WTC11 (cell line): Measurements from ENCODE around the gene CXCL14. TPM values are rescaled to one million over a fixed set of nuclear protein-coding genes. Genes with fewer than 3 reads are reported as not detected.
A peak's percentile ranks its signal among the peaks of the same experiment; 100 is the strongest.

Experiments
- ATAC-seq: fragments of 200-7000 bp; cut with Tn5 transposase; 2 replicates; pipeline ENCODE4 v1.10.0; 2021; ENCODE audit warnings: mild to moderate bottlenecking, moderate library complexity
- CTCF ChIA-PET: fragments of 300-600 bp; sonication (Branson Sonifier 250); formaldehyde crosslinking; loops from one replicate; lab custom pipeline; 2021; ENCODE audit warnings: antibody characterized with exemption; lab: Charles Lee
- POLR2A ChIA-PET: fragments of 350-600 bp; sonication (Branson Sonifier 250); formaldehyde crosslinking; loops from one replicate; lab custom pipeline; 2021; ENCODE audit warnings: antibody characterized with exemption; lab: Charles Lee
- DNase-seq: peaks from one replicate; pipeline ENCODE4 v3.0.0; 2021; ENCODE audit warnings: low spot score
- H3K27ac Mint-ChIP-seq: 2 replicates; pipeline ENCODE4 v1.8.0; 2021; ENCODE audit warnings: mixed read lengths
- H3K27me3 Mint-ChIP-seq: 2 replicates; pipeline ENCODE4 v1.8.0; 2021; ENCODE audit warnings: low read depth, mild to moderate bottlenecking, moderate library complexity, mixed read lengths
- H3K36me3 Mint-ChIP-seq: 2 replicates; pipeline ENCODE4 v1.8.0; 2021; ENCODE audit warnings: mixed read lengths
- H3K4me1 Mint-ChIP-seq: 2 replicates; pipeline ENCODE4 v1.8.0; 2022; ENCODE audit warnings: mixed read lengths
- H3K4me3 Mint-ChIP-seq: 2 replicates; pipeline ENCODE4 v1.8.0; 2021; ENCODE audit warnings: mild to moderate bottlenecking, moderate library complexity, mixed read lengths
- H3K9me3 Mint-ChIP-seq: 2 replicates; pipeline ENCODE4 v1.8.0; 2021; ENCODE audit warnings: mixed read lengths
- ATF3 ChIP-seq: sonication (generic); formaldehyde crosslinking; conservative IDR thresholded peaks from 2 replicates; pipeline ENCODE4 v1.8.1; 2022; ENCODE audit warnings: mild to moderate bottlenecking, missing genetic modification reagents
- CREB1 ChIP-seq: sonication (generic); formaldehyde crosslinking; IDR thresholded peaks from 2 replicates; pipeline ENCODE4 v1.8.0; 2023; ENCODE audit warnings: mild to moderate bottlenecking, missing genetic modification reagents
- CTCF ChIP-seq: fragments of 200-600 bp; IDR thresholded peaks from 2 replicates; pipeline ENCODE4 v1.8.0; 2022; ENCODE audit warnings: antibody characterized with exemption
- E2F4 ChIP-seq: sonication (generic); formaldehyde crosslinking; IDR thresholded peaks from 2 replicates; pipeline ENCODE4 v1.8.1; 2022; ENCODE audit warnings: low read depth, mild to moderate bottlenecking, moderate library complexity, missing genetic modification reagents, borderline replicate concordance
- ELF4 ChIP-seq: sonication (generic); formaldehyde crosslinking; IDR thresholded peaks from 2 replicates; pipeline ENCODE4 v1.8.1; 2022; ENCODE audit warnings: low read depth, mild to moderate bottlenecking, moderate library complexity, missing genetic modification reagents
- ESRRA ChIP-seq: sonication (generic); formaldehyde crosslinking; IDR thresholded peaks from 2 replicates; pipeline ENCODE4 v1.8.1; 2022; ENCODE audit warnings: mild to moderate bottlenecking, missing genetic modification reagents, borderline replicate concordance
- FOXP1 ChIP-seq: sonication (generic); formaldehyde crosslinking; IDR thresholded peaks from 2 replicates; pipeline ENCODE4 v1.8.0; 2022; ENCODE audit warnings: missing genetic modification reagents, mild to moderate bottlenecking, moderate library complexity, borderline replicate concordance
- IRF1 ChIP-seq: sonication (generic); formaldehyde crosslinking; IDR thresholded peaks from 2 replicates; pipeline ENCODE4 v1.8.0; 2023; ENCODE audit warnings: missing genetic modification reagents
- IRF2 ChIP-seq: sonication (generic); formaldehyde crosslinking; IDR thresholded peaks from 2 replicates; pipeline ENCODE4 v1.8.0; 2022; ENCODE audit warnings: low read depth, missing genetic modification reagents, borderline replicate concordance
- MXD4 ChIP-seq: fragments of 250-450 bp; sonication (Bioruptor Pico); IDR thresholded peaks from 2 replicates; pipeline ENCODE4 v1.8.0; 2021; ENCODE audit warnings: mild to moderate bottlenecking, moderate library complexity, borderline replicate concordance
- MYBL2 ChIP-seq: sonication (generic); formaldehyde crosslinking; IDR thresholded peaks from 2 replicates; pipeline ENCODE4 v1.8.1; 2023; ENCODE audit warnings: mild to moderate bottlenecking, moderate library complexity, missing genetic modification reagents
- NFATC4 ChIP-seq: fragments of 250-450 bp; sonication (Bioruptor Pico); IDR thresholded peaks from 2 replicates; pipeline ENCODE4 v1.9.0; 2021; ENCODE audit warnings: mild to moderate bottlenecking
- NFE2L1 ChIP-seq: sonication (generic); formaldehyde crosslinking; IDR thresholded peaks from 2 replicates; pipeline ENCODE4 v1.8.1; 2023; ENCODE audit warnings: missing genetic modification reagents
- NR1H2 ChIP-seq: sonication (generic); formaldehyde crosslinking; IDR thresholded peaks from 2 replicates; pipeline ENCODE4 v1.9.0; 2021; ENCODE audit warnings: mild to moderate bottlenecking, moderate library complexity, missing genetic modification reagents
- NR2C2 ChIP-seq: sonication (generic); formaldehyde crosslinking; IDR thresholded peaks from 2 replicates; pipeline ENCODE4 v1.8.0; 2022; ENCODE audit warnings: mild to moderate bottlenecking, missing genetic modification reagents
- NR3C1 ChIP-seq: sonication (generic); formaldehyde crosslinking; conservative IDR thresholded peaks from 2 replicates; pipeline ENCODE4 v1.8.1; 2023; ENCODE audit warnings: low read depth, mild to moderate bottlenecking, missing genetic modification reagents
- OVOL2 ChIP-seq: fragments of 250-450 bp; sonication (Bioruptor Pico); IDR thresholded peaks from 2 replicates; pipeline ENCODE4 v1.9.0; 2021; ENCODE audit warnings: mild to moderate bottlenecking, borderline replicate concordance
- PRRX2 ChIP-seq: fragments of 250-450 bp; sonication (Bioruptor Pico); IDR thresholded peaks from 2 replicates; pipeline ENCODE4 v1.8.0; 2021; ENCODE audit warnings: mild to moderate bottlenecking
- RELA ChIP-seq: sonication (generic); formaldehyde crosslinking; IDR thresholded peaks from 2 replicates; pipeline ENCODE4 v1.8.1; 2022; ENCODE audit warnings: missing genetic modification reagents, mild to moderate bottlenecking, borderline replicate concordance
- RORB ChIP-seq: fragments of 250-450 bp; sonication (Bioruptor Pico); IDR thresholded peaks from 2 replicates; pipeline ENCODE4 v1.9.0; 2021; ENCODE audit warnings: mild to moderate bottlenecking
- TEAD4 ChIP-seq: sonication (generic); formaldehyde crosslinking; IDR thresholded peaks from 2 replicates; pipeline ENCODE4 v1.8.0; 2022; ENCODE audit warnings: mild to moderate bottlenecking, missing genetic modification reagents
- ZNF138 ChIP-seq: sonication (generic); formaldehyde crosslinking; conservative IDR thresholded peaks from 2 replicates; pipeline ENCODE4 v1.8.1; 2022; ENCODE audit warnings: mild to moderate bottlenecking, moderate library complexity, missing genetic modification reagents
- ZNF317 ChIP-seq: sonication (generic); formaldehyde crosslinking; IDR thresholded peaks from 2 replicates; pipeline ENCODE4 v1.8.1; 2023; ENCODE audit warnings: low read depth, mild to moderate bottlenecking, moderate library complexity, missing genetic modification reagents, borderline replicate concordance
- ZNF423 ChIP-seq: fragments of 250-450 bp; sonication (Bioruptor Pico); IDR thresholded peaks from 2 replicates; pipeline ENCODE4 v2.1.2; 2022; ENCODE audit warnings: mild to moderate bottlenecking, moderate library complexity
- total RNA-seq: library from RNA; stranded (reverse); gene quantifications from 3 replicates; pipeline ENCODE4 v1.2.3, GENCODE V29; 2021
- TF ChIP-seq, protein P1 (sequence below): fragments of 250-450 bp; sonication (Bioruptor Pico); IDR thresholded peaks from 2 replicates; pipeline ENCODE4 v1.9.0; 2021; ENCODE audit warnings: mild to moderate bottlenecking
- TF ChIP-seq, protein P2 (sequence below): sonication (generic); formaldehyde crosslinking; IDR thresholded peaks from 2 replicates; pipeline ENCODE4 v1.8.0; 2023; ENCODE audit warnings: missing genetic modification reagents, mild to moderate bottlenecking, borderline replicate concordance
- TF ChIP-seq, protein P3 (sequence below): sonication (generic); formaldehyde crosslinking; IDR thresholded peaks from 2 replicates; pipeline ENCODE4 v1.8.1; 2023; ENCODE audit warnings: mild to moderate bottlenecking, missing genetic modification reagents

Gene CXCL14
- total RNA-seq, 1 experiment from 2014 or later, result 0.87 TPM

DNA sequence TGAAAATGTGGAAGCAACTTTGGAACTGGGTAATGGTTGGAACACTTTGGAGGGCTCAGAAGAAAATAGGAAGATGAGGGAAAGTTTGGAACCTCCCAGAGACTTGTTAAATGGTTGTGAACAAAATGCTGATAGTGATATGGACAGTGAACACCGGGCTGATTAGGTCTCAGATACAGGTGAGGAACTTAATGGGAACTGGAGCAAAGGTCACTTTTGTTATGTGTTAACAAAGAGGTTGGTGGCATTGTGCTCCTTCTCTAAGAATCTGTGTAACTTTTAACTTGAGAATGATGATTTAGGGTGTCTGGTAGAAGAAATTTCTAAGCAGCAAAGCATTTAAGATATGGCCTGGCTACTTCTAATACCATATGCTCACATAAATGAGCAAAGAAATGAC lies 36.4 kb upstream of the CXCL14 start:
- peaks cover 52% of the 10 kb centered on the region for H3K36me3 Mint-ChIP-seq
- ChIA-PET CTCF (interaction anchor here (0.8 to 0.9 kb wide), 2 partner anchors 49 to 153 kb away, joined by 3 to 4 read pairs; no protein-coding TSS in a partner anchor), POLR2A (no interaction called here)
- H3K4me1 Mint-ChIP-seq, result peaks cover 18% of the 10 kb centered on the region
- DNase-seq, result no peak
- TF ChIP-seq NFATC4 (CRISPR knock-in tag), result no peak
- no peak for TF ChIP-seq TEAD4
- no peak for TF ChIP-seq ZNF423 (CRISPR knock-in tag)
- TF ChIP-seq OVOL2 (CRISPR knock-in tag), result no peak
- TF ChIP-seq, protein P1, sequence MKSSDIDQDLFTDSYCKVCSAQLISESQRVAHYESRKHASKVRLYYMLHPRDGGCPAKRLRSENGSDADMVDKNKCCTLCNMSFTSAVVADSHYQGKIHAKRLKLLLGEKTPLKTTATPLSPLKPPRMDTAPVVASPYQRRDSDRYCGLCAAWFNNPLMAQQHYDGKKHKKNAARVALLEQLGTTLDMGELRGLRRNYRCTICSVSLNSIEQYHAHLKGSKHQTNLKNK (CRISPR knock-in tag), result no peak
- no peak for TF ChIP-seq E2F4
- no peak for TF ChIP-seq IRF1
- TF ChIP-seq RELA (CRISPR knock-in tag), result no peak
- no peak for TF ChIP-seq MXD4 (CRISPR knock-in tag)
- TF ChIP-seq ZNF138, result no peak
- ATAC-seq, result peak; percentile 30; the same call in 1 of the 2 replicates
- H3K9me3 Mint-ChIP-seq, result peaks cover 61% of the 10 kb centered on the region
- H3K27ac Mint-ChIP-seq, result peak overlapping the region; percentile 74; the same call in 1 of the 2 replicates
- peaks cover 6% of the 10 kb centered on the region for H3K27me3 Mint-ChIP-seq
- no peak overlapping the region for H3K4me3 Mint-ChIP-seq

DNA sequence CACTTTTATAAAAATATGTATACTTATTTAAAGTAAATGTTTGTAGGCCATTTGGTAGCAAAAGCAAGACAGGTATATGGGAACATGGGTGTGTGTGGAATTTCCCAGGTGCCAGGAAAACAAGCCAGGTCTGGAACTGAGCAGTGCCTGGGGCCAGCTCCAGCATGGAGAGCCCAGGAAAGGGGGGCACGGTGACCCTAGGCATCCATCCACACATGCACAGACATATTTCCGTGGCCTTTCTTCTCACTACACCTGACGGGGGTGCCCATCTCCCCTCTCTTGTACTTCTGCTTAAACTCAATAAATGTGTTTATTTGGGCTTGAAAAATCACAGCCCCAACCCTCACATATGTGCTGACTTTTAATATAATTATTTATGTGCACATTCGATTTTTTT lies 31.2 kb upstream of the CXCL14 start:
- no peak for ATAC-seq
- no peak overlapping the region for H3K27ac Mint-ChIP-seq
- peaks cover 14% of the 10 kb centered on the region for H3K9me3 Mint-ChIP-seq
- TF ChIP-seq CTCF (no peak), NR3C1 (CRISPR knock-in tag) (no peak), MYBL2 (CRISPR knock-in tag) (no peak), NR1H2 (CRISPR knock-in tag) (no peak), RORB (CRISPR knock-in tag) (no peak), ZNF317 (CRISPR knock-in tag) (no peak), NR2C2 (CRISPR knock-in tag) (no peak), ATF3 (CRISPR knock-in tag) (no peak), CREB1 (CRISPR knock-in tag) (no peak), NFE2L1 (CRISPR knock-in tag) (no peak), ESRRA (CRISPR knock-in tag) (no peak), NFATC4 (CRISPR knock-in tag) (no peak), FOXP1 (CRISPR knock-in tag) (no peak), ELF4 (CRISPR knock-in tag) (no peak), PRRX2 (CRISPR knock-in tag) (no peak), IRF2 (CRISPR knock-in tag) (no peak)
- TF ChIP-seq, protein P2, sequence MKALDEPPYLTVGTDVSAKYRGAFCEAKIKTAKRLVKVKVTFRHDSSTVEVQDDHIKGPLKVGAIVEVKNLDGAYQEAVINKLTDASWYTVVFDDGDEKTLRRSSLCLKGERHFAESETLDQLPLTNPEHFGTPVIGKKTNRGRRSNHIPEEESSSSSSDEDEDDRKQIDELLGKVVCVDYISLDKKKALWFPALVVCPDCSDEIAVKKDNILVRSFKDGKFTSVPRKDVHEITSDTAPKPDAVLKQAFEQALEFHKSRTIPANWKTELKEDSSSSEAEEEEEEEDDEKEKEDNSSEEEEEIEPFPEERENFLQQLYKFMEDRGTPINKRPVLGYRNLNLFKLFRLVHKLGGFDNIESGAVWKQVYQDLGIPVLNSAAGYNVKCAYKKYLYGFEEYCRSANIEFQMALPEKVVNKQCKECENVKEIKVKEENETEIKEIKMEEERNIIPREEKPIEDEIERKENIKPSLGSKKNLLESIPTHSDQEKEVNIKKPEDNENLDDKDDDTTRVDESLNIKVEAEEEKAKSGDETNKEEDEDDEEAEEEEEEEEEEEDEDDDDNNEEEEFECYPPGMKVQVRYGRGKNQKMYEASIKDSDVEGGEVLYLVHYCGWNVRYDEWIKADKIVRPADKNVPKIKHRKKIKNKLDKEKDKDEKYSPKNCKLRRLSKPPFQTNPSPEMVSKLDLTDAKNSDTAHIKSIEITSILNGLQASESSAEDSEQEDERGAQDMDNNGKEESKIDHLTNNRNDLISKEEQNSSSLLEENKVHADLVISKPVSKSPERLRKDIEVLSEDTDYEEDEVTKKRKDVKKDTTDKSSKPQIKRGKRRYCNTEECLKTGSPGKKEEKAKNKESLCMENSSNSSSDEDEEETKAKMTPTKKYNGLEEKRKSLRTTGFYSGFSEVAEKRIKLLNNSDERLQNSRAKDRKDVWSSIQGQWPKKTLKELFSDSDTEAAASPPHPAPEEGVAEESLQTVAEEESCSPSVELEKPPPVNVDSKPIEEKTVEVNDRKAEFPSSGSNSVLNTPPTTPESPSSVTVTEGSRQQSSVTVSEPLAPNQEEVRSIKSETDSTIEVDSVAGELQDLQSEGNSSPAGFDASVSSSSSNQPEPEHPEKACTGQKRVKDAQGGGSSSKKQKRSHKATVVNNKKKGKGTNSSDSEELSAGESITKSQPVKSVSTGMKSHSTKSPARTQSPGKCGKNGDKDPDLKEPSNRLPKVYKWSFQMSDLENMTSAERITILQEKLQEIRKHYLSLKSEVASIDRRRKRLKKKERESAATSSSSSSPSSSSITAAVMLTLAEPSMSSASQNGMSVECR (CRISPR knock-in tag), result no peak
- TF ChIP-seq, protein P3, sequence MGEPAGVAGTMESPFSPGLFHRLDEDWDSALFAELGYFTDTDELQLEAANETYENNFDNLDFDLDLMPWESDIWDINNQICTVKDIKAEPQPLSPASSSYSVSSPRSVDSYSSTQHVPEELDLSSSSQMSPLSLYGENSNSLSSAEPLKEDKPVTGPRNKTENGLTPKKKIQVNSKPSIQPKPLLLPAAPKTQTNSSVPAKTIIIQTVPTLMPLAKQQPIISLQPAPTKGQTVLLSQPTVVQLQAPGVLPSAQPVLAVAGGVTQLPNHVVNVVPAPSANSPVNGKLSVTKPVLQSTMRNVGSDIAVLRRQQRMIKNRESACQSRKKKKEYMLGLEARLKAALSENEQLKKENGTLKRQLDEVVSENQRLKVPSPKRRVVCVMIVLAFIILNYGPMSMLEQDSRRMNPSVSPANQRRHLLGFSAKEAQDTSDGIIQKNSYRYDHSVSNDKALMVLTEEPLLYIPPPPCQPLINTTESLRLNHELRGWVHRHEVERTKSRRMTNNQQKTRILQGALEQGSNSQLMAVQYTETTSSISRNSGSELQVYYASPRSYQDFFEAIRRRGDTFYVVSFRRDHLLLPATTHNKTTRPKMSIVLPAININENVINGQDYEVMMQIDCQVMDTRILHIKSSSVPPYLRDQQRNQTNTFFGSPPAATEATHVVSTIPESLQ (CRISPR knock-in tag), result no peak

More for the DNA sequence above, 31.2 kb upstream of the CXCL14 start:
- Mint-ChIP-seq H3K27me3 (peaks cover 14% of the 10 kb centered on the region), H3K4me3 (no peak overlapping the region), H3K36me3 (peaks cover 7% of the 10 kb centered on the region), H3K4me1 (peaks cover 5% of the 10 kb centered on the region)
- DNase-seq, result no peak
- ChIA-PET CTCF (interaction anchor here (1.4 kb wide), 1 partner anchor 119 kb away, joined by 3 read pairs; no protein-coding TSS in a partner anchor), POLR2A (no interaction called here)
